GM19397 (cell line): ENCODE measurements around the gene CORIN.
"Not testable (repeated sequence)": the region's sequence is repeated elsewhere in the genome, so short reads cannot be mapped to it uniquely, and the experiment has no call there.

ENCODE experiments used
- ATAC-seq: cut with Tn5 transposase; IDR thresholded peaks from one replicate; pipeline ENCODE4 v1.9.1; 2021; ENCODE audit warnings: mild to moderate bottlenecking, moderate library complexity; ENCODE audit not compliant: unreplicated experiment

CORIN gene

GRCh38 chr4:47771020-47771419 lies 66.8 kb downstream of the CORIN start:
- no peak for ATAC-seq

- ATAC-seq = not testable (repeated sequence)
Observed at GRCh38 chr4:47767956-47768355, 69.9 kb downstream of the CORIN start.

GRCh38 chr4:47763279-47763678 lies 74.6 kb downstream of the CORIN start:
- no peak for ATAC-seq

GRCh38 chr4:47762376-47763266 lies 75.2 kb downstream of the CORIN start:
- ATAC-seq = no peak

- not testable (repeated sequence) for ATAC-seq
Observed at GRCh38 chr4:47753316-47753715, 84.6 kb downstream of the CORIN start.

GRCh38 chr4:47752214-47752613 lies 85.7 kb downstream of the CORIN start:
- ATAC-seq = no peak

- ATAC-seq = no peak
Observed at GRCh38 chr4:47750788-47751187, 87.1 kb downstream of the CORIN start.

- no peak for ATAC-seq
Observed at GRCh38 chr4:47749858-47750257, 88.0 kb downstream of the CORIN start.

GRCh38 chr4:47749060-47749459 lies 88.8 kb downstream of the CORIN start:
- no peak for ATAC-seq

GRCh38 chr4:47747846-47748494 lies 89.9 kb downstream of the CORIN start:
- ATAC-seq = no peak

GRCh38 chr4:47747211-47747610 lies 90.7 kb downstream of the CORIN start:
- no peak for ATAC-seq

GRCh38 chr4:47746122-47746521 lies 91.7 kb downstream of the CORIN start:
- ATAC-seq = no peak

- no peak for ATAC-seq
Observed at GRCh38 chr4:47744843-47745382, 93.0 kb downstream of the CORIN start.

- no peak for ATAC-seq
Observed at GRCh38 chr4:47744253-47744652, 93.6 kb downstream of the CORIN start.

GRCh38 chr4:47741200-47741599 lies 96.7 kb downstream of the CORIN start:
- ATAC-seq = no peak

- ATAC-seq = no peak
Observed at GRCh38 chr4:47737326-47737725, 100.5 kb downstream of the CORIN start.

- ATAC-seq = no peak
Observed at GRCh38 chr4:47736555-47736954, 101.3 kb downstream of the CORIN start.

- ATAC-seq = no peak
Observed at GRCh38 chr4:47736146-47736545, 101.7 kb downstream of the CORIN start.

GRCh38 chr4:47733302-47734175 lies 104.3 kb downstream of the CORIN start:
- ATAC-seq = no peak

GRCh38 chr4:47731182-47731581 lies 106.7 kb downstream of the CORIN start:
- no peak for ATAC-seq

GRCh38 chr4:47729131-47729680 lies 108.7 kb downstream of the CORIN start:
- no peak for ATAC-seq
